GM19372 (cell line): ENCODE data around the gene CACNA1D.

Experiments
- ATAC-seq: cut with Tn5 transposase; IDR thresholded peaks from one replicate; pipeline ENCODE4 v1.9.1; 2021; ENCODE audit warnings: mild to moderate bottlenecking, low read depth, moderate library complexity; ENCODE audit not compliant: unreplicated experiment

Gene CACNA1D

GRCh38 chr3:53815067-53815466 lies 320.7 kb downstream of the CACNA1D start:
- no peak for ATAC-seq

GRCh38 chr3:53815651-53816050 lies 321.2 kb downstream of the CACNA1D start:
- no peak for ATAC-seq

GRCh38 chr3:53816425-53816824 lies 322.0 kb downstream of the CACNA1D start:
- no peak for ATAC-seq

GRCh38 chr3:53817211-53817610 lies 322.8 kb downstream of the CACNA1D start:
- ATAC-seq, result no peak

GRCh38 chr3:53817809-53818208 lies 323.4 kb downstream of the CACNA1D start:
- ATAC-seq, result no peak

- no peak for ATAC-seq
Observed at GRCh38 chr3:53818221-53819162, 324.1 kb downstream of the CACNA1D start.

- ATAC-seq, result no peak
Observed at GRCh38 chr3:53819163-53819868, 324.9 kb downstream of the CACNA1D start.

GRCh38 chr3:53820084-53820483 lies 325.7 kb downstream of the CACNA1D start:
- no peak for ATAC-seq

GRCh38 chr3:53820756-53821580 lies 326.6 kb downstream of the CACNA1D start:
- ATAC-seq, result no peak

GRCh38 chr3:53821631-53822121 lies 327.3 kb downstream of the CACNA1D start:
- no peak for ATAC-seq

GRCh38 chr3:53822331-53822741 lies 327.9 kb downstream of the CACNA1D start:
- ATAC-seq, result no peak

- ATAC-seq, result no peak
Observed at GRCh38 chr3:53823026-53823955, 328.9 kb downstream of the CACNA1D start.

- ATAC-seq, result no peak
Observed at GRCh38 chr3:53823956-53824657, 329.7 kb downstream of the CACNA1D start.

GRCh38 chr3:53824795-53825194 lies 330.4 kb downstream of the CACNA1D start:
- no peak for ATAC-seq

GRCh38 chr3:53826048-53826447 lies 331.6 kb downstream of the CACNA1D start:
- ATAC-seq, result no peak

- ATAC-seq, result no peak
Observed at GRCh38 chr3:53828581-53828980, 334.2 kb downstream of the CACNA1D start.

GRCh38 chr3:53829605-53830004 lies 335.2 kb downstream of the CACNA1D start:
- no peak for ATAC-seq

- no peak for ATAC-seq
Observed at GRCh38 chr3:53830944-53831343, 336.5 kb downstream of the CACNA1D start.
